Stimulated activated CD4-positive, alpha-beta T cell treated with anti-CD3 and anti-CD28 coated beads, Interleukin-15, amount 100 ng/mL, for 48 hours (primary cell): ENCODE data around the gene PTPN14.
"Not testable (repeated sequence)": the region's sequence is repeated elsewhere in the genome, so short reads cannot be mapped to it uniquely, and the experiment has no call there.

ENCODE experiments used
- DNase-seq, 2 donors: peaks; one replicate each; pipeline ENCODE4 v3.0.0-alpha.2; 2020; ENCODE audit warnings: low read depth in 2 of 2

Gene PTPN14

GRCh38 chr1:214397497-214397896 is 153.9 kb downstream of the PTPN14 start:
- no peak for DNase-seq

- DNase-seq: no peak
Observed at GRCh38 chr1:214396330-214396729, 155.1 kb downstream of the PTPN14 start.

- DNase-seq: not testable (repeated sequence)
Observed at GRCh38 chr1:214394569-214394968, 156.8 kb downstream of the PTPN14 start.

GRCh38 chr1:214393086-214393485 is 158.3 kb downstream of the PTPN14 start:
- DNase-seq: no peak

GRCh38 chr1:214391873-214392645 is 159.3 kb downstream of the PTPN14 start:
- DNase-seq: no peak

- DNase-seq: no peak
Observed at GRCh38 chr1:214389734-214390133, 161.7 kb downstream of the PTPN14 start.

GRCh38 chr1:214386747-214387146 is 164.7 kb downstream of the PTPN14 start:
- no peak for DNase-seq

GRCh38 chr1:214386333-214386732 is 165.1 kb downstream of the PTPN14 start:
- no peak for DNase-seq

- DNase-seq: no peak
Observed at GRCh38 chr1:214385428-214385827, 166.0 kb downstream of the PTPN14 start.

- no peak for DNase-seq
Observed at GRCh38 chr1:214384373-214385079, 166.9 kb downstream of the PTPN14 start.

GRCh38 chr1:214383381-214384372 is 167.7 kb downstream of the PTPN14 start:
- DNase-seq: no peak

- no peak for DNase-seq
Observed at GRCh38 chr1:214380986-214381695, 170.3 kb downstream of the PTPN14 start.

- no peak for DNase-seq
Observed at GRCh38 chr1:214380396-214380795, 171.0 kb downstream of the PTPN14 start.

- DNase-seq: no peak
Observed at GRCh38 chr1:214379236-214379970, 172.0 kb downstream of the PTPN14 start.

GRCh38 chr1:214378492-214378891 is 172.9 kb downstream of the PTPN14 start:
- DNase-seq: no peak

GRCh38 chr1:214377886-214378285 is 173.5 kb downstream of the PTPN14 start:
- no peak for DNase-seq

GRCh38 chr1:214377485-214377884 is 173.9 kb downstream of the PTPN14 start:
- no peak for DNase-seq

- no peak for DNase-seq
Observed at GRCh38 chr1:214372092-214372491, 179.3 kb downstream of the PTPN14 start.

- no peak for DNase-seq
Observed at GRCh38 chr1:214370615-214371014, 180.8 kb downstream of the PTPN14 start.

- no peak for DNase-seq
Observed at GRCh38 chr1:214369364-214369763, 182.0 kb downstream of the PTPN14 start.

GRCh38 chr1:214367841-214368240 is 183.6 kb downstream of the PTPN14 start:
- no peak for DNase-seq
